KG1 (cell line): ENCODE results near the gene HIPK4.
"Not testable (repeated sequence)": the region's sequence is repeated elsewhere in the genome, so short reads cannot be mapped to it uniquely, and the experiment has no call there.

Experiments used
- DNase-seq: peaks from one replicate; lab custom pipeline; 2025; lab: John Stamatoyannopoulos, UW

Gene HIPK4

DNA sequence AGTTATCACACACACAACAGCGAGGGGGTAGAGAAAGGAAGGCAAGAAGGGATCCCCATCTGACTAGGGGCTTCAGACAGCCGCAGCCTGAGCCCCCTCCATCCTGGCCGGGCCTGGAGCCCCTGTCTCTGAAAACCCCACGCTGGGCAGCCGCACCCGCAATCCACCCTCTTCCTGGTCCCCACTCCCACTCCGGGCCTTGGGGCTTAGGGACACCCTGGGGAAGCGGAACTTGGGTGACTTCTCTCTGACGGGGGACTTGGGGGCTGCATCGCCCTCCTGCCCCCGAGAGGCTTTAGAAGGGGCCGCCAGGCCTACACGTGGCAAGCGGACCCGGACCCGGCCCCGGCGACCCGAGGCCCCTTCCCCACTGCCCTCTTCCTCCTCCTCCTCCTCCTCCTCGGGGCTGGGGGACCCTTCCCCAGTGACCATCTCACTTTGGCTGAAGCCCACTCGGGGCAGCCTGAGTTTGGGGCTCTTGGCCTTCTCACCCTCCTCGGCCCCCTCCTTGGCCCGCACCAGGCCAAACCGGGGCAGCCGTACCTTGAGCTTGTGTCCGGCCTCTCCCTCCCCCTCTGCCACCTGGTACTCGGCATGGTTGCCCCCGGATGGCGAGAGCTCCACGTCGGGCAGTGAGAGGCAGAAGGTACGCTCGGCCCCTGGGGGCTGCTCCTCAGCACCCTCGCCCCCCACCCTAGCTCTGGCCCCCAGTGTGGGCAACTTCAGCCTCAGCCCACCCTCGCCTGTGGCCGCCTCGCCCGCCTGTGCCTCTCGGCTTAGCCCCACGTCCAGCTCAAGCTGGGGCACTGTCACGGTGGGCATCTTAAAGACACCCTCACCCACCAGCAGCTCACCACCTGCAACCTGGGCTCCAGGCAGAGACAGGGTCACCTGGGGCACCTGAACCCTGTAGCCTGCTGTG, 4.2 kb upstream of the HIPK4 start:
- DNase-seq = no peak

DNA sequence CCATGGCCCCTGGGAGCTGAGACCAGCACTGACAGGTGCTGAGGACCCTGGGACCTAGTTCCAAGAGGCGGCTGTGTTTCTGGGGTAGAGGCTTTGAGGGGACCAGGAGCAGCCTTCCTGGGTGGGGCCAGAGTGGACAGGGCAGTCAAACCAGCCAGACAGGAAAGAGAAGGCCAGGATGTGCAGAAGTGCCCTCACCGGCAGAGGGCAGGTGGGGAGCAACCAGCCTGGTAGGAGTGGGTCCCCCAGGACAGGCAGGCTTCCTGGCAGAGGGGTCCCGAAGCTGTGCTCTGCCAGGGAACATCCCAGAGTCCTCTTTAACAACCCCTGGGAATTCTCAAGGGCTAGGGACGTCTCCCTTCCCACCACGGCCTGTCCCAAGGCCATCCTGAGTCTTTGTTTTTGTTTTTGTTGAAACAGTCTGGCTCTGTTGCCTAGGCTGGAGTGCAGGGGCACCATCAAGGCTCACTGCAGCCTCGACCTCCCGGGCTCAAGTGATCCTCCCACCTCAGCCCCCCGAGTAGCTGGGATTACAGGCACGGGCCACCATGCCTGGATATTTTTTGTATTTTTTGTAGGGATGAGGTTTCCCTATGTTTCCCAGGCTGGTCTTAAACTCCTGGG, 3.0 kb upstream of the HIPK4 start:
- no peak for DNase-seq

DNA sequence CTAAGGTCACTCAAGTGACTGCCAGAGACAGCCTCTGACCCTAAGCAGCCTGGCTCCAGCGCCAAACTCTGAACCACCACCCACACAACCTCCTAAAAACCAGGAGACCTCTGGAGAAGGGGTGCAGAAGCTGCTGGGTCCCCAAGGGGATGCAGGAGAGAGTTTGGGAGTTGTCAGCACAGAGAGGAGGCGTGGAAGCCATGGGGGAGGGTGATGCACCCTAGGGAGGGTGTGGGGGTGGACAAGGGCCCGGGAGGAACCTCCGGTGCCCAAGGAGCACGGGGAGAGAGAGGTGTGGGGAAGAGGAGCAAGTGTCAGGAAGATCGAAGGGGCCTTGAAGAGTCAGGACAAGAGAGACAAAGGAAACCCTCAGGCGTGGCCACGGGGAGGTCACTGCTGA, 2.1 kb upstream of the HIPK4 start:
- no peak for DNase-seq

DNA sequence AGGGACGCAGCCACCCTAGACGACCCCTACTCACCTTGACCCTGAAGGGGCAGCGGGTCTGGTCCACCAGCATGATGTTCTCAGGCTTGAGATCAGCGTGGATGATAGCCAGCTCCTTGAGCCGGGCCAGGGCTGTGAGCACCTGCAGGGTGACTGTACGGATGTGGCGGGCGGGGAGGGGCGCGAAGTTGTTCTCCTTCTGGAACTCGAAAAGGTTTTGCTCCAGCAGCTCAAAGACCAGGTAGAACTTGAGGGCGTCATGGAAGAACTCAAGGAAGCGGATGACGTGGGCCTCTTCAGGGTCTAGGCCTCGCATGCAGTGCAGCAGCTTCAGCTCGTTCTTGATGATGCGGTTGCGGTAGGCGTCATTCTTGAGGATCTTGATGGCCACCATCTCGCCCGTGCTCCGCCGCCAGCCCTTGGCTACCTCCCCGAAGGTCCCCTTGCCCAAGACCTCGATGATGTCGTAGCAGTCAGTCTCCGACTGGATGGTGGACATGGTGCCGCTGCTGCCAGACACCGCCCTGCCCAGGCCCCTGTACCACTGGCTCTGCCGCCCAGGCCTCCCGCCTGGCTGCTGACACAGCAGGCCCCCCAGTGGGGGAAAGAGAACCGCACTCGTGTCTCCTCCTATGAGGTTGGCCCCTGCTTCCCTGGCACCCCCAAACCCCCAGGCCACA, 437 bp downstream of the HIPK4 start:
- DNase-seq = no peak

DNA sequence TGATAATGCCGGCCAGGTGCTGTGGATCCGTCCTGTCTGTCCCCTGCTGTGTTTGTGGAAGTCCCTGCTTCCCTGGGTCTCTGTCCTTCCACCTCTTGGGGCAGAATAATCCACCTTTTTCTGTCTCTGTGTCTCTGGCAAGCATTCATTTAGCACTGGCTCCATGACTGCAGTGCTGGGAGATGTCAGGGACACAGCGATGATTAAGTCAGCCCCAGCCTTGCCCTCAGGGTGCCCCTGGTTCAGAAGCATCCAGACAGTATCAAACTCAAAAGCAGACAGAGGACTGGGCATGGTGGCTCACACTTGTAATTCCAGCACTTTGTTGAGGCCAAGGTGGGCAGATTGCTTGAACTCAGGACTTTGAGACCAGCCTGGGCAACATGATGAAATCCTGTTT, 1.5 kb downstream of the HIPK4 start:
- no peak for DNase-seq

DNA sequence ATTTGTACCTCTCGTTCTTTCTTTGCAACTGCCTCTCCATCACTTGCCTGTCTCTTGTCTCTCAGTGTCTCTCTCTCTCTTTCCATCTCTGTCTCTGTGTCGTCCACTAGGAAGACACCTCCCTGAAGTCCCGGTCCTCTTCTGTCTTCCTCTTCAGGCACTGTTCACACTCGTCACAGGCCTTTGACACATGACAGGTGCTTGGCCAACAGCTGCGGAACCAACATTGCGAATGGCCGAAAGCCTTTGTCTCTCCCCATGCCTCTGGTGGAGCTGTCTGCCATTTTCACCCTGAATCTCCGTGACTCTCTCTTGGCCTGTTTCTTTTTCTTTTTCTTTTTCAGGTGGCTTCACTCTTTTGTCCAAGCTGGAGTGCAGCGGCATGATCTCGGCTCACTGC, 2.8 kb downstream of the HIPK4 start:
- DNase-seq = no peak

DNA sequence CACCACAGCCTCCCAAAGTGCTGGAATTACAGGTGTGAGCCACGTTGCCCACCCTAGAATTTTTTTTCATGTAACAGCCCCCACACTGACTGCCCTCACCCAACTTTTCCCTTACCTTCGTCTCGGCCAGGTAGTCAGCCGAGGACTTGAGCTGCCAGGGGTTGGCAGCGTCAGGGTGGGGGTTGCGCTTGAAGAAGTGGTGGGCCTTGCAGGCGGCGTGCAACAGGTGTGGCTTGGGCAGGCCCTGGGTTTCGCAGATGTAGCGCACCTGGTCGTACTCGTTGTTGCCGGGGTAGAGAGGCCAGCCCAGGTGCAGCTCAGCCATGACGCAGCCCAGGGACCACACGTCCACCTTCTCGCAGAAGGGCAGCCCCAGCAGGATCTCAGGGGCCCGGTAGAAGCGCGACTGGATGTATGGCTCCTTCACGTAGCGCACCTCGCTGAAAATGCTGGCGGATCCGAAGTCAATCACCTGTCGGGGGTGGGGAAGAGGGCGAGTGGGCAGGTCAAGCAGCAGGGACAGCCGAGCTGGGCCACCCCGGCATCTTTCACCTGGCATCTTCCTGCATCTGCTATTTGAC, 6.2 kb downstream of the HIPK4 start:
- DNase-seq = no peak

DNA sequence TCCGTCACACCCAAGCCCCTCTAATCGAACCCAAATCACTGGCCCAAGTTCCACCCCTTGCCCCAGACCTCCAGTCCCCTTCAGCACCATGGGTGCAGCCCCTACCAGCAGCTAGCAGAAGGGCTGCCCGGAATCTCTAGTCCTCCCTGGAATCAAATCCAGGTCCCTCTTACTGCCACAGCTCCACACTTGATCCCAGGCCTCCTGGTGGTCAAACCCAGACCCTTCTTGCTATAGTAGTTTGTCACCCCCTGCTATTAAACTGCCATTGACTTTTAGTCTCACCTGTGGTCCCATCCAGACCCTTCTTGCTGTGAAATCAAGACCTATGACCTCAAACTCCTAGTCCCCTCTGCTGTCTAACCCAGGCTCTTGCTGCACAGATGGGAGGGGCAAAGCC, 8.7 kb downstream of the HIPK4 start:
- DNase-seq = no peak

DNA sequence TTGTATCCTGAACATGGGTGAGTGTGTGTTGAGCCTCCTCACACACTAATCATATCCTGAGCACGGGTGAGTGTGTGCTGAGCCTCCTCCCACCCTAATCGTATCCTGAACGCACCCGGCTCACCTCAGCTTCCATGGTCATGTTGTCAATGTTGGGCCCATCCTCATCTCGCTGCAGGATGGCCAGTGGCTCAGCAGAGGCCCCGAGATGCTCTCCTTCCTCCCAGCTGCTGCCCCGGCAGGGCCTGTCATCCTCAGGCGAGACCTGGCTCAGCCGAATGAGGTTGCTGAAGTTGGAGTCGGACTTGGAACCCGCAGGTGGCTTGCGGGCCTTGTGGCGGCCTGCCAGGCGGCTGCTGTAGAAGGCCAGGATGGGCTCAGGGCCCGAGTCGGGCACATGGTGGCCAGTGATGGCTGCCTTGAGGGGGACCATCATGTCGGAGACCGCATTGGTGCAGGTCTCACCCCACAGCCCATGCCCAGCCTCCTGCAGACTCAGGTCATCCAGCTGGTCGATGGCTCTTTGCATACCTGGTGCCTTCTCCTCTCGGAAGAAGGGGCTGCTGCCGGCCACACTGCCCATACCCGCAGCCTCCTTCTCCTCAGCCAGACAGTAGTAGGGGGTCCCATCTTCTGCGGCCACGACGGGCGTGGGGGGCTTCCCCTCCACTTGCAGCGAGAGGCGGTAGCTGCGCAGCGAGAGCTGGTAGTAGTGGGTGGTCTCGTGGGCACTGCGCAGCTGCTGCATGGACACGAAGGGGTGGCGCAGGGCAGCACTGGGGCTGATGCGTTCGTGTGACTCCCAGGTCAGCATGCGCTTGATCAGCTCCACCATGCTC, 9.6 kb downstream of the HIPK4 start:
- DNase-seq = no peak

DNA sequence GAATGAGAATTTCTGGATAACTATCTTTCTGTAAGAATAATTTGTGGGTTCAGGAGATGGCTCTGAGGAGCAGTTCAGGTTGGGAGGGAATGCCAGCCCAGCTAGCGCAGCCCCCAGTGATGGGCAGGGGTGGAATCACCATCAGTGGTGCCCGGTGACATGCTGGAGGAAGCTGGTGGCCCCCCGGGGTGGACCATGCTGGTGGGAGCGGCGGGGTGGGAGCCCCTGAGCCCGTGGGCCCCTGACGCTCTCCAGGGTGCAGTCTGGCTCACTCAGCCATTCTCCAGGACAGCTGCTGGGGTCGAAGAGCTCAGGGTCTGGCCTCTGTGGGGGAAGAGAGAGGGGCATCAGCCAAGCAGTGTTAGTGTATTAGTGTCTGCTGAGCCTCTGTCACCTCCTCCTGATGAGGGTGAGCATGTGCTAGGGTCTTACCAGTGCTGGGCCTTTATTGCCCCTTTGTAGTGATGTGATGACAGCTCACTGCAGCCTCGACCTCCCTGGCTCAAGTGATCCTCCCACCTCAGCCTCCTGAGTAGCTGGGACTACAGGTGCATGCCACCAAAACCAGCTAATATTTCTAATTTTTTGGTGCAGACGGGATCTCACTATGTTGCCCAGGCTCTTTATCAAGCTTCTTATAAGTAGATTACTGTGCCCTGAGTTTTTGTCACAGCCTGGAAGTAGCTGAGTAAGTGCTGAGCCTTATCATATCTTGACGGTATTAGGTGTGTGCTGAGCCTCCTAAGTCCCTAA, 10.4 kb downstream of the HIPK4 start:
- DNase-seq = no peak

DNA sequence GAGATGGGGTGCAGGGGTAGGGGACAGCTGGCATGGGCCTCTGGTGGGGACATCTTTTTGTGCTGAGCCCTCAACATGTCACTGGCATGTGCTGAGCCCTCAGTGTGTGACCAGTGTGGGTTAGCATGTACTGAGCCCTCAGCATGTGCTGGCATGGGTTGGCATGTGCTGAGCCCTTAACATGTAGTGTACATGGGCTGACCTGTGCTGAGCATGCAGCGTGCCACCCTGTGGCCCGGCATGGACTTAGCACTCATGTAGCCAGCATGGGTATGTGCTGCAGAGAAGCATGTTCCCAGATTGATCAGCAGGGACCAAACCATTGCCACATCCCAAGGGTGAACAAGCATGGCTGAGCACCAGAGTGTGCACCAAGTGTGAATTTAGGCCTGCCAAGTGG, 11.5 kb downstream of the HIPK4 start:
- DNase-seq = no peak

DNA sequence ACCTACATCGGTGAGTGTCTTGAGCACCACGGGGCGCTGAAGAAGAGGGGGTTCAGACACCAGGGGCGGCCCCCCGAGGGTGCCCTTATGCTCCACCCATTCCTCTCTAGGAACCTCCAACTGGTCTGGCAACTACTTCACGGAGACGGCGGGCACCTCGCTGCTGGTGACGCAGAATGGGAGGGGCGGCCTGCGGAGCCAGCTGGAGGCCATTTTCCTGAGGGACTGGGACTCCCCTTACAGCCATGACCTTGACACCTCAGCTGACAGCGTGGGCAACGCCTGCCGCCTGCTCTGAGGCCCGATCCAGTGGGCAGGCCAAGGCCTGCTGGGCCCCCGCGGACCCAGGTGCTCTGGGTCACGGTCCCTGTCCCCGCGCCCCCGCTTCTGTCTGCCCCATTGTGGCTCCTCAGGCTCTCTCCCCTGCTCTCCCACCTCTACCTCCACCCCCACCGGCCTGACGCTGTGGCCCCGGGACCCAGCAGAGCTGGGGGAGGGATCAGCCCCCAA, 12.1 kb downstream of the HIPK4 start:
- DNase-seq = no peak

DNA sequence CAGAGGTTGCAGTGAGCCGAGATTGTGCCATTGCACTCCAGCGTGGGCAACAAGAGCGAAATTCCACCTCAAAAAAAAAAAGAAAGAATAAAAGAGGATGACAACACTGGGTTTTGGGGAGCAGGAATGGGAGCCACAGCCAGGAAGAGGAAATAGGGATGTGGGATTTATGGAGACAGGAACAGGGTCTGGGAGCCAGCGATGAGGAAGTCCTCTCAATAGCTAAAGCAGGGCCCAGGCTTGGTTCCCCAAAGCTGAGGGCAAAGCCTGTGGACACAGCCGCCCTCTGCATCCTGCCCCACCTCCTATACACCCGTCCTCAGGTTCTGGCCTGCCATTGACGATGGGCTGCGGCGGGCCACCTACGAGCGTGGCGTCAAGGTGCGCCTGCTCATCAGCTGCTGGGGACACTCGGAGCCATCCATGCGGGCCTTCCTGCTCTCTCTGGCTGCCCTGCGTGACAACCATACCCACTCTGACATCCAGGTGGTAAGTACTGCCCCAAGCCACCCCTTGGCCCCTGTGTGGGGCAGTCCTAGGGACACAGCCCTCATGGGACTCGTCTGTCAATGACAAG, 13.6 kb downstream of the HIPK4 start:
- no peak for DNase-seq

DNA sequence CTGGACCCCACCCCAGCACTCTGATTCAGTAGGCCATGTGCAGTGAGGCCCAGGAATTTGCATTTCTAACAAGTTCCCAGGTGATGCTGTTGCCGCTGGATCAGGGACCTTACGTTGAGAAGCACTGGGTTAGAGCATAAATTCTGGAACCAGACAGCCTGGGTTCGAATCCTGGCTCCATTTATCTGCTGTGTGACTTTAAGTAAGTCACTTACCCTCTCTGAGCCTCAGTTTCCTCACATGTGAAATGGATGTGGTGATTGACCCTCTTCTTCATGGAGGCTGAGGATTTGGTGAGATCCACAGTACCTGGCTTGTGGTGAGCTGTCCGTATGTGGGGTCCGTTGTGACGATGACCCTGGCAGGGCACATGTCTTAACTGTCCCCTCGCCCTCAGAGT, 15.9 kb downstream of the HIPK4 start:
- DNase-seq = no peak

DNA sequence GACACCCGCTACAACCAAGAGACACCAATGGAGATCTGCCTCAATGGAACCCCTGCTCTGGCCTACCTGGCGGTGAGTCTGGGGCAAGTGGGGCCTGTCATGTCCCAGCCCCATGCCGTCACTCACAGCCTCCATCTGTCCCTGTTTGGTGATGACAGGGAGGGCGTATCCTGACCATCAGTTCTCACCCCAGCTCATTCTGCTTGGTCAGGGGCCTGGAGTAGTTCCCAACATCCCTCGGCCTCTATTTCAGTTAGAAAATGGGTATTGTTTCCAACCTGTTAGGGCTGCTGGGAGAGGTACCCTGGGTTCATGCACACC, 18.2 kb downstream of the HIPK4 start:
- no peak for DNase-seq

DNA sequence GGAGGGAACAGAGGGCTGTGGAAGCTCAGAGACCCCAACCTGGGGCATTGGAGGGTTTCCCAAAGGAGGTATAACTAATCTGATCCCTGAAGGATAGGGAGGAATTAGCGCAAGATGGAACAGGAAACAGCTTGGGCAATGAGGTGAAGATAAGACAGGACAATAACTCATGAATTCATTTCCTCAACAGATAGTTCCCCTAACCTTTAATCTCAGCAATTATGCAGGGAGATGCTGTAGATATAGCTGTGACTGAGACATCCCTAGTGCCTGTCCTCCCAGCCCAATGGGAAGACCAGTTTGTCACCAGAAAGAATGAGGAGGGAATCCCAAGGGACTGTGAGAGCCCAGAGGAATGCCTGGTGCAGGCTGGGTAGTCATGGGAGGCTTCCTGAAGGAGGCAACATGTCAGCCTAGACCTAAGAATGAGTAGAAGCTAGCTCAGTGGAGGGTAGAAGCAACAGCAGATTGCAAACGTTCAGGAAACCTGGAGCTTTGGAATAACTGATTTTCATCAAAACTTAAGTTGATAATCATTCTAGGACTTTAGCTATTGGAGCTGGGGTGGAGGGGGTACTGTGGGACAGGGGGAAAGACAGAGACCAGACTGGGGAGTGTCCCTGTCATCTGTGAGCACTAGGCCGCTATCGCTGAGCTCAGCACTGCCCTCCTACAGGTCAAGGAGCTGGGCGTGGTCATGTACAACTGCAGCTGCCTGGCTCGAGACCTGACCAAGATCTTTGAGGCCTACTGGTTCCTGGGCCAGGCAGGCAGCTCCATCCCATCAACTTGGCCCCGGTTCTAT, 18.8 kb downstream of the HIPK4 start:
- DNase-seq = no peak

DNA sequence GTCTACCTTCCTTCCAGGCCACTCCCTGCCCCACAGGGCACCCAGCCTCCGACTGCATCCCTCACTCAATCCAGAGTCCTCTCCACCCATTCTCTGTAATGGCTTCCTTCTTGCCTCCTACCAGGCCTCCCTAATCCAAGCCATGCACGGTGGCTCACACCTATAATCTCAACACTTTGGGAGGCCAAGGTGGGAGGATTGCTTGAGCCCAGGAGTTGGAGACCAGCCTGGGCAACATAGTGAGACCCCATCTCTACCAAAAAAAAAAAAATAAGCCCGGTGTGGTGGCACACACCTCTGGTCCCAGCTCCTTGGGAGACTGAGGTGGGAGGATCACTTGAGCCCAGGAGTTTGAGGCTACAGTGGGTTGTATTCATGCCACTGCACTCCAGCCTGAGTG, 19.7 kb downstream of the HIPK4 start:
- DNase-seq = not testable (repeated sequence)

DNA sequence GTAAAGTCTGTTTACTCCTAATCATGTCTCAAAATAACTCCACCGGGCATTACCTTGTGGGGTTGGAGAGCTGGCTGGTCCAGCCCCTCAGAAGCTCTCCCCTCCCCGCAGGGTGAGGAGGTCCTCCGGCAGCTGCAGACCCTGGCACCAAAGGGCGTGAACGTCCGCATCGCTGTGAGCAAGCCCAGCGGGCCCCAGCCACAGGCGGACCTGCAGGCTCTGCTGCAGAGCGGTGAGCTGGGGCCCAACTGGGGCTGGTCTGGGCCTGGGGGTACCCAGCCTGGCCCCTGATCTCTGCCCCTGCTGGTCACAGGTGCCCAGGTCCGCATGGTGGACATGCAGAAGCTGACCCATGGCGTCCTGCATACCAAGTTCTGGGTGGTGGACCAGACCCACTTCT, 20.2 kb downstream of the HIPK4 start:
- no peak for DNase-seq

DNA sequence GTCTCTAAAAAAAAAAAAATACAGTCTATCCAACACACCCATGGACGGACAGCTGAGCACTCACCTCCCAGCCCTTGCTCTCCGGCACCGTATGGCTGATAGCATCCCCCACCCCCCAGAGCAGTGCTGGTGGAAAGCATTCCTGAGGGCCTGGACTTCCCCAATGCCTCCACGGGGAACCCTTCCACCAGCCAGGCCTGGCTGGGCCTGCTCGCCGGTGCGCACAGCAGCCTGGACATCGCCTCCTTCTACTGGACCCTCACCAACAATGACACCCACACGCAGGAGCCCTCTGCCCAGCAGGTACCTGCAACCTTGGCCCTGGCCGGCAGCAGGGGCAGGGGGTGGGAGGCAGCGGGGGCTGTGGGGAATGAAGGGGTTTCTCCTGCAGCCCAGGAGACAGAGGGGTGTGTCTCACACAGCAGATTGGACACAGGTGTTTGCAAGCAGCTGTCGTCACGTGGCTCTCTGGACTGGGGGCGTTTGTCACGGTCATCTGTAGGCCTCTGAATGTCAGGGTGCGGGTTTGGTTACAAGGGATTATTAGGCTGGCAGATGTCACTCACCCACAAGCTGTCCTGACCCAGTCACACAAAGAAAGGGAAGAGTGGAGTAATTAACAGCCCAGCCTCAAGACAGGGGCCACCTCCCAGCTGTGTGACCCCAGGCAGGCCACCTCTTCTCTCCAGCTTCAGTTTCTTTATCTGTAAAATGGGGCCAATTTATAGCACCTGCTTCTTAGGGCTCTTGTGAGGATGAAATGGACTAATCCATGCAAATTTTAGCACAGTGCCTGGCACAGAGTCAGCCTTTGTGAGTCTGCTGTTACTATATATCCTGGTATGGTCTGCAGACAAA, 22.2 kb downstream of the HIPK4 start:
- no peak for DNase-seq
